H1 (cell line): ENCODE data around the gene EEF2. TPM values are rescaled to one million over a fixed set of nuclear protein-coding genes. Genes with fewer than 3 reads are reported as not detected.

Experiments
- CTCF ChIA-PET: fragments of 300-600 bp; sonication (Branson Sonifier 250); formaldehyde crosslinking; loops from one replicate; lab custom pipeline; 2021; ENCODE audit not compliant: partially characterized antibody; lab: Charles Lee
- POLR2A ChIA-PET: fragments of 300-600 bp; sonication (Branson Sonifier 250); formaldehyde crosslinking; loops from one replicate; lab custom pipeline; 2021; ENCODE audit warnings: inconsistent platforms; ENCODE audit not compliant: partially characterized antibody; lab: Charles Lee
- DNase-seq, 2 experiments: peaks; one replicate each; pipeline versions ENCODE4 v3.0.0 to v3.0.0-alpha.2; 2010 to 2022; ENCODE audit warnings: low spot score in 2 of 2, low read depth in 1 of 2, mixed read lengths in 1 of 2
- FAIRE-seq: peaks from 2 replicates; lab custom pipeline; 2011; peaks lifted over from hg19 to GRCh38; lab: Jason Lieb, UNC
- H2AFZ ChIP-seq: 2 replicates; pipeline ENCODE4 v1.8.1; 2012; ENCODE audit warnings: low read length, inconsistent platforms
- H2AK5ac ChIP-seq: 2 replicates; pipeline ENCODE4 v1.6.1; 2013; ENCODE audit warnings: low read depth, low read length
- H2BK120ac ChIP-seq: replicated peaks from 2 replicates; pipeline ENCODE3; 2013; ENCODE audit warnings: low read depth, low read length, inconsistent platforms
- H2BK12ac ChIP-seq: 2 replicates; pipeline ENCODE4 v1.6.1; 2013; ENCODE audit warnings: low read depth, low read length
- H2BK15ac ChIP-seq: 2 replicates; pipeline ENCODE4 v1.6.1; 2013; ENCODE audit warnings: low read length
- H2BK20ac ChIP-seq: 2 replicates; pipeline ENCODE4 v1.6.1; 2013; ENCODE audit warnings: low read length
- H2BK5ac ChIP-seq: 2 replicates; pipeline ENCODE4 v1.6.1; 2013; ENCODE audit warnings: low read depth, low read length
- H3K14ac ChIP-seq: 2 replicates; pipeline ENCODE4 v1.6.1; 2013; ENCODE audit warnings: inconsistent platforms; ENCODE audit not compliant: insufficient read length
- H3K18ac ChIP-seq: 2 replicates; pipeline ENCODE4 v1.6.1; 2013; ENCODE audit warnings: low read length; ENCODE audit errors: extremely low read depth
- H3K23ac ChIP-seq: 2 replicates; pipeline ENCODE4 v1.6.1; 2013; ENCODE audit warnings: inconsistent platforms; ENCODE audit not compliant: insufficient read length
- H3K23me2 ChIP-seq: 2 replicates; pipeline ENCODE4 v1.6.1; 2013; ENCODE audit warnings: low read depth, low read length
- H3K27ac ChIP-seq: 2 replicates; pipeline ENCODE4 v1.6.1; 2011; ENCODE audit warnings: low read depth, low read length, inconsistent platforms
- H3K27me3 ChIP-seq, 4 experiments: replicated peaks in 1 of 4; 1 replicate in 1 of 4; 2 replicates in 3 of 4; pipeline versions ENCODE4 v1.6.1 to v1.8.1; 2011 to 2013; ENCODE audit warnings: low read length in 3 of 4, mild to moderate bottlenecking in 3 of 4, inconsistent platforms in 2 of 4, mixed read lengths in 2 of 4, moderate library complexity in 1 of 4; ENCODE audit not compliant: control insufficient read depth in 3 of 4, insufficient read depth in 3 of 4; ENCODE audit errors: extremely low read depth in 1 of 4
- H3K36me3 ChIP-seq, 4 experiments: 2 replicates each; pipeline versions ENCODE4 v1.6.1 to v1.8.1; 2011 to 2013; ENCODE audit warnings: mild to moderate bottlenecking in 4 of 4, low read length in 3 of 4, moderate library complexity in 2 of 4, control low read depth in 1 of 4, inconsistent platforms in 1 of 4; ENCODE audit not compliant: insufficient read depth in 4 of 4, control insufficient read depth in 2 of 4
- H3K4ac ChIP-seq: replicated peaks from 2 replicates; pipeline ENCODE3; 2013; ENCODE audit warnings: low read length, low read depth, mixed read lengths, inconsistent platforms; ENCODE audit not compliant: insufficient read length
- H3K4me1 ChIP-seq, 4 experiments: replicated peaks in 1 of 4; 1 replicate in 1 of 4; 2 replicates in 3 of 4; pipeline versions ENCODE4 v1.6.1 to v1.8.1; 2011 to 2013; ENCODE audit warnings: low read length in 3 of 4, inconsistent platforms in 2 of 4, mixed read lengths in 1 of 4; ENCODE audit not compliant: insufficient read depth in 4 of 4, control insufficient read depth in 3 of 4
- H3K4me2 ChIP-seq, 2 experiments: 2 replicates each; pipeline versions ENCODE4 v1.6.1 to v1.8.1; 2011 to 2013; ENCODE audit warnings: low read depth in 2 of 2, low read length in 2 of 2, control low read depth in 1 of 2, inconsistent platforms in 1 of 2, mild to moderate bottlenecking in 1 of 2; ENCODE audit not compliant: insufficient read depth in 1 of 2
- H3K4me3 ChIP-seq, 4 experiments: fragments of 200-600, 300-600 bp in 1 of 4; sonication (generic), shearing (Covaris generic), sonication (Bioruptor Twin) in 1 of 4; 2 replicates each; pipeline versions ENCODE4 v1.5.1 to v1.8.1; 2011 to 2016; ENCODE audit warnings: low read length in 4 of 4, low read depth in 3 of 4, control low read depth in 2 of 4, inconsistent platforms in 2 of 4, mild to moderate bottlenecking in 2 of 4, mixed read lengths in 1 of 4, moderate library complexity in 1 of 4; ENCODE audit not compliant: insufficient read depth in 2 of 4; ENCODE audit errors: extremely low read depth in 1 of 4
- H3K56ac ChIP-seq: replicated peaks from 2 replicates; pipeline ENCODE3; 2013; ENCODE audit warnings: low read depth, mild to moderate bottlenecking, mixed read lengths, low read length, inconsistent platforms; ENCODE audit not compliant: insufficient read length
- H3K79me1 ChIP-seq: 2 replicates; pipeline ENCODE4 v1.6.1; 2013; ENCODE audit warnings: low read depth, low read length, control low read depth
- H3K79me2 ChIP-seq, 2 experiments: 2 replicates each; pipeline versions ENCODE4 v1.6.1 to v1.8.1; 2012 to 2013; ENCODE audit warnings: low read length in 2 of 2, mild to moderate bottlenecking in 2 of 2, inconsistent platforms in 1 of 2; ENCODE audit not compliant: insufficient read depth in 2 of 2, control insufficient read depth in 1 of 2
- H3K9ac ChIP-seq, 4 experiments: replicated peaks in 1 of 4; 1 replicate in 1 of 4; 2 replicates in 3 of 4; pipeline versions ENCODE4 v1.6.1 to v1.8.1; 2011 to 2013; ENCODE audit warnings: low read depth in 3 of 4, low read length in 3 of 4, control low read depth in 2 of 4, mild to moderate bottlenecking in 2 of 4, moderate library complexity in 2 of 4, inconsistent platforms in 1 of 4; ENCODE audit errors: extremely low read depth in 1 of 4
- H3K9me3 ChIP-seq, 2 experiments: 2 replicates each; pipeline versions ENCODE4 v1.6.1 to v1.8.1; 2012 to 2013; ENCODE audit warnings: mild to moderate bottlenecking in 2 of 2, moderate library complexity in 2 of 2, control low read depth in 1 of 2, inconsistent platforms in 1 of 2, low read depth in 1 of 2, low read length in 1 of 2, mixed read lengths in 1 of 2; ENCODE audit not compliant: insufficient read depth in 2 of 2
- H4K20me1 ChIP-seq, 2 experiments: replicated peaks in 1 of 2; 2 replicates each; pipeline versions ENCODE3 to v1.8.1; 2011 to 2013; ENCODE audit warnings: inconsistent platforms in 2 of 2, low read length in 2 of 2, mild to moderate bottlenecking in 1 of 2; ENCODE audit not compliant: insufficient read depth in 2 of 2, control insufficient read depth in 1 of 2
- H4K5ac ChIP-seq: 2 replicates; pipeline ENCODE4 v1.6.1; 2013; ENCODE audit warnings: low read length, low read depth, mixed read lengths, inconsistent platforms; ENCODE audit not compliant: insufficient read length
- H4K8ac ChIP-seq: 2 replicates; pipeline ENCODE4 v1.8.0; 2013; ENCODE audit warnings: mild to moderate bottlenecking, moderate library complexity, low read length, inconsistent platforms; ENCODE audit not compliant: insufficient read depth; ENCODE audit errors: extremely low read depth
- H4K91ac ChIP-seq: replicated peaks from 2 replicates; pipeline ENCODE3; 2013; ENCODE audit warnings: low read length, mixed read lengths, inconsistent platforms; ENCODE audit not compliant: insufficient read length
- BCL11A ChIP-seq, 2 experiments: IDR thresholded peaks; one replicate each; pipeline ENCODE4 v1.6.1; 2011; ENCODE audit warnings: low read depth in 2 of 2, low read length in 2 of 2, mild to moderate bottlenecking in 2 of 2
- CBX8 ChIP-seq: fragments of 300-800, 300-1000 bp; sonication (generic); IDR thresholded peaks from 2 replicates; pipeline ENCODE4 v1.7.1; 2016; ENCODE audit warnings: low read depth, low read length, borderline replicate concordance
- CEBPB ChIP-seq: IDR thresholded peaks from 2 replicates; pipeline ENCODE4 v1.6.1; 2012; ENCODE audit warnings: low read depth, low read length
- FOSL1 ChIP-seq: IDR thresholded peaks from 2 replicates; pipeline ENCODE4 v1.6.1; 2011; ENCODE audit warnings: mild to moderate bottlenecking, low read depth, low read length, moderate library complexity; ENCODE audit not compliant: insufficient read depth
- PHF8 ChIP-seq: fragments of 200-600 bp; sonication (generic); conservative IDR thresholded peaks from 2 replicates; pipeline ENCODE4 v1.7.1; 2012; ENCODE audit warnings: low read depth, mild to moderate bottlenecking, inconsistent platforms, low read length, moderate library complexity
- POLR2AphosphoS5 ChIP-seq: IDR thresholded peaks from 2 replicates; pipeline ENCODE4 v1.6.1; 2011; ENCODE audit warnings: low read depth, low read length
- POU5F1 ChIP-seq: IDR thresholded peaks from 2 replicates; pipeline ENCODE4 v1.6.1; 2011; ENCODE audit warnings: low read depth, mild to moderate bottlenecking, low read length, moderate library complexity
- YY1 ChIP-seq: IDR thresholded peaks from 2 replicates; pipeline ENCODE4 v1.6.1; 2011; ENCODE audit warnings: low read depth, mild to moderate bottlenecking, low read length
- WGBS, 2 experiments: shearing (Covaris generic) in 1 of 2; methylation state at CpG; one replicate each; pipeline versions ENCODE4 v1.1.6 to v1.1.7; 2013 to 2015; ENCODE audit warnings: low lambda C conversion rate in 2 of 2, mixed read lengths in 2 of 2, inconsistent platforms in 1 of 2, low coverage in 1 of 2, missing lambda C conversion rate in 1 of 2; ENCODE audit not compliant: insufficient replicate concordance in 2 of 2, insufficient coverage in 1 of 2, insufficient read length in 1 of 2; ENCODE audit errors: extremely low coverage in 1 of 2, missing lambda C conversion rate in 1 of 2; 5-methylcytosine and 5-hydroxymethylcytosine counted together
- polyA plus RNA-seq, 7 experiments: library from polyadenylated mRNA; depleted of rRNA in 3 of 7; stranded (reverse) in 5 of 7; unstranded in 2 of 7; fragments of >200 nt in 5 of 7; fragments of 200-250 nt in 2 of 7; gene quantifications; 1 replicate in 5 of 7; 2 replicates in 1 of 7; 4 replicates in 1 of 7; pipeline versions ENCODE4 v1.2.1 to v1.2.3, GENCODE V29; 2011 to 2013; ENCODE audit warnings: missing spikeins in 2 of 7, mixed read lengths in 2 of 7
- total RNA-seq: library from RNA; stranded (reverse); fragmentation: NEBNext Ultra II Directional; extraction: Animal tissue kit (Norgen Biotek cat#: 25700); gene quantifications from 2 replicates; pipeline ENCODE4 v1.2.1, GENCODE V29; 2021
- TF ChIP-seq, protein P1 (sequence below): IDR thresholded peaks from 2 replicates; pipeline ENCODE4 v1.6.1; 2011; ENCODE audit warnings: low read depth, mild to moderate bottlenecking, low read length; ENCODE audit not compliant: insufficient read depth
- TF ChIP-seq, protein P2 (sequence below): IDR thresholded peaks from 2 replicates; pipeline ENCODE4 v1.6.1; 2012; ENCODE audit warnings: inconsistent platforms
- TF ChIP-seq, protein P3 (sequence below): IDR thresholded peaks from 2 replicates; pipeline ENCODE4 v1.6.1; 2012; ENCODE audit warnings: inconsistent platforms

EEF2 gene
- total and polyA plus RNA-seq, 2 of the 8 experiments (the other 6 are each of a cell fraction or from before 2014, with no cell fraction given), result 1,554 to 3,380 TPM

DNA sequence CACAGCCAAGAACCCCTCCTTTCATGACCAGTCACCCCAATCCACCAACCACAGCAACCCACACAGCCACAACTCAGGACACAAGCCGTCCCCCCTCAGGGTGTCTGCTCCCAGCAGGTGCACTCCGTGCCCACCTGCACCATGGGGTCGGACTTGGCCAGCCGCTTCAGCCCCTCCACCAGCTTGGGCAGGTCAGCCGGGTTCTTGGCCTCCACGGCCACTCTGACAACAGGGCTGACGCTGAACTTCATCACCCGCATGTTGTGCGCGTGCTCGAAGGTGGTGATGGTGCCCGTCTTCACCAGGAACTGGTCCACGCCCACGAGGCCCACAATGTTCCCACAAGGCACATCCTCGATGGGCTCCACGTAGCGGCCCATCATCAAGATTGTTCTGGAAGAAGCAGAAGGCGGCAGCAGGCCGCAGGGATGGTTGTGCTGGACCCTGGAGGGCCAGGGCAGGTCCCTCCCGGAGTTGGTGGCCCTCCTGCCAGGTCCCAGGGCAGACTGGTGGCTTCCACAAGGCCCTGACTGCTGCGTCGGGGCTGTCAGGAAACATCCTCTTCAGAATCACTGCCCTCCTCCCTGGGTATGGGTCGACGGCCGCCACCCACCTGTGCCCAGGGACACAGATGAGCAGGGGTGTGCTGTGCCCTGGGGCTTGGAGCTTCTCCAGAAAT lies 5.5 kb downstream of the EEF2 start:
- peaks cover 0 to 13% (median 8%) of the 10 kb centered on the region in 4 experiments; a peak in 6 of 7 replicates for H3K4me1 ChIP-seq
- no peak overlapping the region for H2BK120ac ChIP-seq
- H3K23ac ChIP-seq, result no peak overlapping the region
- peaks cover 8% of the 10 kb centered on the region for H3K23me2 ChIP-seq
- H3K14ac ChIP-seq, result no peak overlapping the region
- WGBS, 2 experiments, result 91% methylated on average over 24 of the region's 25 CpGs; no CpG with 5 or more reads in 1 of the 2 experiments
- peaks cover 86 to 87% of the 10 kb centered on the region in 2 experiments for H4K20me1 ChIP-seq
- DNase-seq (no peak), FAIRE-seq (no peak)
- no peak overlapping the region for H3K4me2 ChIP-seq
- H3K4ac ChIP-seq, result no peak overlapping the region
- peaks cover 20% of the 10 kb centered on the region for H3K79me1 ChIP-seq
- no peak overlapping the region for H2BK20ac ChIP-seq
- H3K79me2 ChIP-seq, result peaks cover 15 to 63% of the 10 kb centered on the region in 2 experiments
- peaks cover 81 to 98% (median 91%) of the 10 kb centered on the region in 4 experiments for H3K36me3 ChIP-seq
- H2BK12ac ChIP-seq, result no peak overlapping the region
- no peak overlapping the region for H3K27ac ChIP-seq
- no peak overlapping the region for H4K5ac ChIP-seq
- no peaks in the 10 kb centered on the region for H3K9me3 ChIP-seq
- peak overlapping the region; percentile 45; the same call in 1 of the 2 replicates for H4K8ac ChIP-seq
- H2AFZ ChIP-seq, result no peak overlapping the region
- no peak overlapping the region for H3K4me3 ChIP-seq
- no peaks in the 10 kb centered on the region for H3K27me3 ChIP-seq
- peak overlapping the region in 1 of 4 experiments; percentile 16; a peak in 1 of 7 replicates for H3K9ac ChIP-seq
- H4K91ac ChIP-seq, result no peak overlapping the region
- no peak overlapping the region for H2BK5ac ChIP-seq
- no peak overlapping the region for H2AK5ac ChIP-seq
- H2BK15ac ChIP-seq, result no peak overlapping the region
- ChIA-PET CTCF (interaction anchor here (0.7 kb wide), 1 partner anchor 419 kb away, joined by 3 read pairs; no protein-coding TSS in a partner anchor), POLR2A (interaction anchor here (0.6 to 12.0 kb wide), 14 partner anchors 9 to 287 kb away, joined by 3 to 870 read pairs (median 4); partner anchors contain the start of genes DAPK3, NMRK2 and PIAS4)
- no peak overlapping the region for H3K18ac ChIP-seq
- no peak overlapping the region for H3K56ac ChIP-seq
- TF ChIP-seq, protein P1, sequence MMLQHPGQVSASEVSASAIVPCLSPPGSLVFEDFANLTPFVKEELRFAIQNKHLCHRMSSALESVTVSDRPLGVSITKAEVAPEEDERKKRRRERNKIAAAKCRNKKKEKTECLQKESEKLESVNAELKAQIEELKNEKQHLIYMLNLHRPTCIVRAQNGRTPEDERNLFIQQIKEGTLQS, result no peak
- TF ChIP-seq YY1, result no peak
- TF ChIP-seq FOSL1, result no peak
- TF ChIP-seq PHF8, result no peak
- TF ChIP-seq, protein P2, sequence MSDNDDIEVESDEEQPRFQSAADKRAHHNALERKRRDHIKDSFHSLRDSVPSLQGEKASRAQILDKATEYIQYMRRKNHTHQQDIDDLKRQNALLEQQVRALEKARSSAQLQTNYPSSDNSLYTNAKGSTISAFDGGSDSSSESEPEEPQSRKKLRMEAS, result no peak
- TF ChIP-seq, protein P3, sequence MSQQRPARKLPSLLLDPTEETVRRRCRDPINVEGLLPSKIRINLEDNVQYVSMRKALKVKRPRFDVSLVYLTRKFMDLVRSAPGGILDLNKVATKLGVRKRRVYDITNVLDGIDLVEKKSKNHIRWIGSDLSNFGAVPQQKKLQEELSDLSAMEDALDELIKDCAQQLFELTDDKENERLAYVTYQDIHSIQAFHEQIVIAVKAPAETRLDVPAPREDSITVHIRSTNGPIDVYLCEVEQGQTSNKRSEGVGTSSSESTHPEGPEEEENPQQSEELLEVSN, result no peak
- no peak for TF ChIP-seq POU5F1
- TF ChIP-seq POLR2AphosphoS5, result peak; percentile 94; the same call in 1 of the 2 replicates
- TF ChIP-seq CEBPB, result no peak
- no peak for TF ChIP-seq CBX8
- no peak for TF ChIP-seq BCL11A (IDR thresholded peaks at IDR 0.05; ENCODE audit: low read depth in 2 of 2, low read length in 2 of 2)
